Hindlimb muscle (tissue), 1 donor: Measurements from ENCODE around the gene ZSCAN30. TPM values are rescaled to one million over a fixed set of nuclear protein-coding genes. Genes with fewer than 3 reads are reported as not detected.
A peak's percentile ranks its signal among the peaks of the same experiment; 100 is the strongest.
"Not testable (repeated sequence)": the region's sequence is repeated elsewhere in the genome, so short reads cannot be mapped to it uniquely, and the experiment has no call there.

Experiments used
- DNase-seq: peaks from one replicate; pipeline ENCODE4 v3.0.0-alpha.2; 2013
- polyA plus RNA-seq: library from polyadenylated mRNA; unstranded; fragments of 120-200 nt; gene quantifications from one replicate; pipeline ENCODE4 v1.2.1, GENCODE V29; 2013; ENCODE audit not compliant: insufficient read length

The ZSCAN30 gene
- polyA plus RNA-seq, 1 donor, result 27.7 TPM

DNA sequence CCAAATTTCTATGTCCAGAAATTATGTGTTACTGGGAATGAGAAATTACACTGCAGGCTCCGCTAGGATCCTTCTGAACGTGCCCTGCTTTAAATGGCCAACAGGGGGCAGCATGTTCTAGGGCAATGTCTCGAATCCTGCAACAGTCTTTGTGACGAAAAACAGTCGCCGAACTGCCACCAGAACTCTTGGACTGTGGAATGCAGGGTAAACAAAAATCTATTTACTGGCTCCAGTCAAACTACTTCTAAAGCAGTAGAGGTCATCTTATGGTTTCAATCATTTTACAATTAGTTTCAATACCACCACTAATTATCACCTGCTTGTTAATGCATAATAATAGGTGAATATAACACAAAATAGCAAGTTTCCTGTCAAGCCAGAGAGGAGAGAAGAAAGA is 59.0 kb downstream of the ZSCAN30 start:
- peak; percentile 63 for DNase-seq

DNA sequence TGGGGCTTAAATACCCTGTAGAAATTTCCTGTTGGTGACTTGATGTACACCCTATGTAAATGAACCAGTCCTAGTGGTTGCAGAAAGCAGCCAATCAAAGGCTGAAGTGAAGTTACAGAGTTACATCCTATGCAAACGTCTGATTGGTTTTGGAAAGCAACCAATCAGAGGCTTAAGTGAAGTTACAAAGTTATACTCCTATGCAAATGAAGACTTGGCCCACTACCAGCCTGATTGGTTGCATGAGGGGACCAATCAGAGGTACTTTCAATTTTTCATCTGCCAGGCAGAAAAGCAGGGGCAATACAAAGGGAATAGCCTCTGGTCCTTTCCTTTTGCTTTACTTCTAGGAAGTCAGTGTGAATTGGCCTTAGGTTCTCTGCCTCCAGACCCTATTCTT is 62.8 kb downstream of the ZSCAN30 start:
- DNase-seq, result no peak

DNA sequence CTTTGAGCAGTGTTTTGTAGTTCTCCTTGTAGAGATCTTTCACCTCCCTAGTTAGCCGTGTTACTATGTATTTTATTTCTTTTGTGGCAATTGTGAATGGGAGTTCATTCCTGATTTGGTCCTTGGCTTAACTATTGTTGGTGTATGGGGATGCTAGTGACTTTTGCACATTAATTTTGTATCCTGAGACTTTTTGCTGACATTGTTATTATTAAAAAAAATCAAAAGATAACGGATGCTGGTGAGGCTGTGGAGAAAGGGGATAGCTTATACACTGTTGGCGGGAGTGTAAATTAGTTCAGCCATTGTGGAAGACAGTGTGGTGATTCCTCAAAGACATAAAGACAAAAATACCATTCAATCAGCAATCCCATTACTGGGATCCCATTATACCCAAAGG is 66.2 kb downstream of the ZSCAN30 start:
- no peak for DNase-seq

DNA sequence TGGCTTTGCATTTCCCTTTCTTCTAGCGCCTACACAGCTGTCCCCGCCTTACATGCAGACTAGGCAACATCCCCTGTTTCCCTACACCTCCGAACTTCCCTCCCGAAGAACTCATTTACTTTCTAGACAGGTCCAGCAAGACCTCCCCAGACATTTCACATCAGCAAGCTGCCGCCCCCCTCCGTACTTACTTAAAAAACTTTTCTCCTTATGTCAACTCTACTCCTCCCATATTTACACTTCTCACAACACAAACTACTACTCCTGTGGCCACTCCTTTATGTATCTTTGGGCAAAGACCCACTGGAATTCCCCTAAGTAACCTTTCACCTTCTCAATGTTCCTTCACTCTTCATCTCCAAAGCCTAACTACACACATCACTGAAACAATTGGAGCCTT is 69.6 kb downstream of the ZSCAN30 start:
- no peak for DNase-seq

DNA sequence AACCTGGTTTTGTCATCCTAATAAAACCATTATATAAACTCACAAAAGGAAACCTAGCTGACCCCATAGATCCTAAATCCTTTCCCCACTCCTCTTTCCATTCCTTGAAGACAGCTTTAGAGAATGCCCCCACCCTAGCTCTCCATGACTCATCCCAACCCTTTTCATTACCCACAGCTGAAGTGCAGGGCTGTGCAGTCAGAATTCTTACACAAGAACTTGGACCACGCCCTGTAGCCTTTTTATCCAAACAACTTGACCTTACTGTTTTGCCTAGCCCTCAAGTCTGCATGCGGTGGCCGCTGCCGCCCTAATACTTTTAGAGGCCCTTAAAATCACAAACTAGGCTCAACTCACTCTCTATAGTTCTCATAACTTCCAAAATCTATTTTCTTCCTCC is 70.7 kb downstream of the ZSCAN30 start:
- not testable (repeated sequence) for DNase-seq

DNA sequence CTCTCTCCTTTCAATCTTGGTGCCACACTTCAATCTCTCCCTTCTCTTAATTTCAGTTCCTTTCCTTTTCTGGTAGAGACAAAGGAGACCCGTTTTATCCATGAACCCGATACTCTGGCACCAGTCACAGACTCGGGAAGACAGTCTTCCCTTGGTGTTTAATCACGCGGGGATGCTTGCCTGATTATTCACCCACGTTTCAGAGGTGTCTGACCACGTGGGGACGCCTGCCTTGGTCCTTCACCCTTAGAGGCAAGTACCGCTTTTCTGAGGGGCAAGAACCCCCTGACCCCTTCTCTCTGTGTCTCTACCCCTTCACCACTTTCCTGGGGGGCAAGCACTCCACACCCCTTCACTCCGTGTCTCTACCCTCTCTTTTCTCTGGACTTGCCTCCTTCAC is 73.4 kb downstream of the ZSCAN30 start:
- not testable (repeated sequence) for DNase-seq

DNA sequence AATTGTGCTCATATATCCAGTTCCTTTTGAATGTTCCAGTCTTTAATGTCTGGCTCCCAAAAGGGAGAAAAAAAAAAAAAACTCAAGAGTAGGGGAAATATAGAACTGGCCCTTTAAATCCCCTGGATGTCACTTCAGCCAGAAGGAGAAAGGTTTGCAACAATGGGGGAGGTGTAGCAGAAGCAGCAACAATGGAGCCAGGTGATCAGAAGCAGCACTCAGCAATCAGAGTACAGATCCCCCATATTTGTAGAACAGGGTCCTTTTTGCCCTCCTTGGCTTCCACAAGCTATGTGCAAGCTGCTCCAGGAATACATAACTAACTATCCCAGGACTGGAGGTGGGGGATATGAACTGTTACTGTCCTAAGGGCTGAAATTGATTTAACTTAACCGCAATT is 75.0 kb downstream of the ZSCAN30 start:
- DNase-seq, result no peak

DNA sequence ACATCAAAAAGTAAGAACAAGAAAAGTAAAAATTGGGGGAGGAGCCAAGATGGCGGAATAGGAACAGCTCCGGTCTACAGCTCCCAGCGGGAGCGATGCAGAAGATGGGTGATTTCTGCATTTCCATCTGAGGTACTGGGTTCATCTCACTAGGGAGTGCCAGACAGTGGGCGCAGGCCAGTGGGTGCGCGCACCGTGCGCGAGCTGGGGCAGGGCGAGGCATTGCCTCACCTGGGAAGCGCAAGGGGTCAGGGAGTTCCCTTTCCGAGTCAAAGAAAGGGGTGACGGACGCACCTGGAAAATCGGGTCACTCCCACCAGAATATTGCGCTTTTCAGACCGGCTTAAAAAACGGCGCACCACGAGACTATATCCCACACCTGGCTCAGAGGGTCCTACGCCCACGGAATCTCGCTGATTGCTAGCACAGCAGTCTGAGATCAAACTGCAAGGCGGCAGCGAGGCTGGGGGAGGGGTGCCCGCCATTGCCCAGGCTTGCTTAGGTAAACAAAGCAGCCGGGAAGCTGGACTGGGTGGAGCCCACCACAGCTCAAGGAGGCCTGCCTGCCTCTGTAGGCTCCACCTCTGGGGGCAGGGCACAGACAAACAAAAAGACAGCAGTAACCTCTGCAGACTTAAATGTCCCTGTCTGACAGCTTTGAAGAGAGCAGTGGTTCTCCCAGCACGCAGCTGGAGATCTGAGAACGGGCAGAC is 84.1 kb downstream of the ZSCAN30 start:
- DNase-seq, result not testable (repeated sequence)

DNA sequence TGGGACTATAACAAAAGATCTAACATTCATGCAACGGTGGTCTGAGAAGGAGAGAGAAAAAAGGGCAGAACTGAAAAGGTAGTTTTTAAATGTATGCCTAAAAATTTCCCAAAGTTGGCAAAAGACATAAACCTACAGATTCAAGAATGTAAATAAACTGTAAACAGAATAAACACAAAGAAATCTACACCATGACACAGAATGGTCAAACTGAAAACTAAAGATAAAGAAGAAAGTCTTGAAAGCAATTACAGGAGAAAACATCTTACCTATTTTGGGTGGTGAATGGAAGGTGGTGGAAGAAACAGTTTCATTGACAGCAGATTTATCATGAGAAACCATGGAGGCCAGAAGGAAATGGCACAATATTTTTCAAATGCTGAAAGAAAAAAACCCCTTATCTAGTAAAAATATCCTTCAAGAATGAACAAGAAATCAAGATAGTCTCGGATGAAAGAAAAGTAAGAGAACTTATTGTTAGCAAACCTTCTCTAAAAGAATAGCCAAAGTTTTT is 84.8 kb downstream of the ZSCAN30 start:
- DNase-seq, result no peak

DNA sequence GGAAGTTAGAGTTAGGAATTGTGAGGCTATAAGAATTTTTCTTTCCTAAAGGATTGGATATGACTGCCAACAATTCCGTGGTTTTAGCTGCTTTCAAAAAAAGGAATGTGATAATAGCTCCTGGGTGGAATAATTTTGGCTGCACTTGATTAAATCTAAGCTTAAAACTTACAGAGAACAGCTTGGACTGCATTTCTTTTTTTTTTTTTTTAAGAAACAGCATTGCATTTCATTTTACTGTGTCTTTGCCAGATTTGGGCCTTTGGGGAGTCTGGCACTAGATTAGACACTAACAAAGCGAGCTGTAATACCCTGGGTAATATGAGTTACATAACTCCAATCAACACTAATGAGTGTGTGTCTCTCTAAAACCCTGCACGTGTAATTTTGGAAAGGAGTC is 87.0 kb downstream of the ZSCAN30 start:
- DNase-seq, result peak; percentile 54

DNA sequence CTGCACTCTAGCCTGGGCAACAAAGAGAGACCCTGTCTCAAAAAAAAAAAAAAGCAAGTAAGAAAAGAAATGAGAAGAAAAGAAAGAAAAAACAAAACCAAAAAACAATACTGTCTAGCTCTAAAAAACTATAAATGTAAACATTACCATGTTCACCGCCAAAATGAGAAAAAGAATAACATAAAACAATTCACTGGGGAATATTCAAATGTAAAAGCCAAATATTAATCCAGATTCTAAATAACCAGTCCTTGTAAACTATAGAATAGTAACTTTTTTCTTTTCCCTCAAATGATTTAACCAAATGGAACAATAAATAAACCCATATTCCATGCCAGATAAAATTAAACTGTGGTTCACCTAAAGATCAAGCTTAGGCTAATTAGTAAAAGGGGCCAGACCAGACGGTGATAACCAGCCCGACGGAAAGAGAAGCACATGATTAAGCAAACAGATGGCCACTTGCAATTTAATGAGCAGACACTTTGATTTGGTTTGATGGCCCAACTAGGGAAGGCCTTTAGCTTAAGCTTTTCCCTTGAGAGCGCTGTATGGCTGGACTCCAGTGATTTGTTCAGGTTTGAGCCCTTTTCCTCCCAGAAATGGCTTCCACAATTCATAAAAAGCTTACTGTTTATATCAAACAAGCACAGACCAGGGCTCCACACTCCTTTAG is 88.6 kb downstream of the ZSCAN30 start:
- DNase-seq, result no peak

Other genes with a start within 250 kb of the ZSCAN30 start
- 22.1 TPM for gene MAPRE2, start 248.8 kb downstream of the ZSCAN30 start, polyA plus RNA-seq
- gene ZNF397, start 49.2 kb downstream of the ZSCAN30 start, polyA plus RNA-seq, result 30.9 TPM
- gene ZNF24, start 54.2 kb upstream of the ZSCAN30 start, polyA plus RNA-seq, result 28.1 TPM
- 1.3 TPM for gene ZNF396, start 87.1 kb upstream of the ZSCAN30 start, polyA plus RNA-seq
- 27.8 TPM for gene INO80C, start 207.7 kb upstream of the ZSCAN30 start, polyA plus RNA-seq